Measurements from ENCODE around the gene TRIO. TPM values are rescaled to one million over a fixed set of nuclear protein-coding genes. Genes with fewer than 3 reads are reported as not detected.

The TRIO gene
- total RNA-seq, 5 donors from 2014 or later (not counting 1 experiment from before 2014, with no cell fraction given) = 6.2 to 31.1 (median 11.8) TPM

DNA sequence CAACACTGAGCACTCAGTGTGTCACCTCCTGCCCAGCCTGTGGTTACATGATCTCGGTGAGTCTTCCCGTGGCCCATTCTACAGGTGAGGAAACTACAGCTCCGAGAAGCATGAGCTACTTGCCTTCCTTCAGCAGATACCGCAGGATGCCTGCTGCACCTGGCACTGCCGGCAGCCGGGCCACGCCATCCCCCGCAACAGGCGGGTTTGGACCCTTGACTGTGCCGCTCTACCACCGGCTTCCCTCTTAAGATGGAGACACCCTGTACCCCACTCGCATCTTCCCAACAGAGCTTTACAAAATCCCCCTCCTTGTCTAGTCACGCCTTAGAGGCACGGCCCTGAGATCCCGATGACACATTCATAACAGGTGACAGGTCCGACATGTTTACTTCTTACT, 363.5 kb downstream of the TRIO start:
- Histone ChIP-seq H3K36me3 (ENCODE audit: control insufficient read depth in 2 of 2, extremely low read depth in 1 of 2, insufficient read depth in 1 of 2, low read length in 1 of 2) (peaks cover 0 to 5% of the 10 kb centered on the region in 2 donors), H3K27me3 (replicated peaks in 1 of 2; ENCODE audit: control insufficient read depth in 2 of 2, extremely low read depth in 1 of 2, insufficient read depth in 2 of 2, low read length in 1 of 2) (no peaks in the 10 kb centered on the region)
- WGBS (ENCODE audit: insufficient coverage) = 90% methylated on average over 16 of the region's 16 CpGs

GRCh38 chr5:14507156-14507941, 364.2 kb downstream of the TRIO start:
- ChIA-PET POLR2A (no interaction called here), CTCF (interaction anchor here in 1 of 2 donors (0.7 kb wide), 1 partner anchor 141 kb away, joined by 3 read pairs; no protein-coding TSS in a partner anchor)
- no peak overlapping the region for H3K4me3 ChIP-seq (ENCODE audit: control insufficient read depth in 1 of 2, extremely low read depth in 1 of 2, low read length in 1 of 2)
- H3K4me3 Mint-ChIP-seq = no peak overlapping the region
- no peaks in the 10 kb centered on the region for H3K9me3 ChIP-seq
- H3K4me1 ChIP-seq (ENCODE audit: control insufficient read depth in 1 of 2, extremely low read depth in 1 of 2, insufficient read depth in 2 of 2, low read length in 2 of 2) = no peaks in the 10 kb centered on the region
- H3K36me3 Mint-ChIP-seq = no peaks in the 10 kb centered on the region
- no peaks in the 10 kb centered on the region for H3K27me3 Mint-ChIP-seq
- no peak overlapping the region for H3K27ac ChIP-seq (ENCODE audit: low read length)
- peaks cover 0 to 5% of the 10 kb centered on the region in 2 donors for H3K36me3 ChIP-seq (ENCODE audit: control insufficient read depth in 2 of 2, extremely low read depth in 1 of 2, insufficient read depth in 1 of 2, low read length in 1 of 2)
- no peak for DNase-seq
- H3K4me1 Mint-ChIP-seq = no peaks in the 10 kb centered on the region
- WGBS (ENCODE audit: insufficient coverage) = 94% methylated on average over 15 of the region's 21 CpGs
- H3K9me3 Mint-ChIP-seq = no peaks in the 10 kb centered on the region
- no peaks in the 10 kb centered on the region for H3K27me3 ChIP-seq (replicated peaks in 1 of 2; ENCODE audit: control insufficient read depth in 2 of 2, extremely low read depth in 1 of 2, insufficient read depth in 2 of 2, low read length in 1 of 2)
- no peak overlapping the region for H3K27ac Mint-ChIP-seq
- no peak for ATAC-seq (replicated peaks in 1 of 4)

More for the DNA sequence above, 363.5 kb downstream of the TRIO start:
- H3K4me3 Mint-ChIP-seq = no peak overlapping the region
- no peak overlapping the region for H3K27ac Mint-ChIP-seq
- H3K9me3 Mint-ChIP-seq = no peaks in the 10 kb centered on the region
- ChIA-PET POLR2A (no interaction called here), CTCF (no interaction called here)
- Histone ChIP-seq H3K27ac (ENCODE audit: low read length) (no peak overlapping the region), H3K4me3 (ENCODE audit: control insufficient read depth in 1 of 2, extremely low read depth in 1 of 2, low read length in 1 of 2) (no peak overlapping the region), H3K4me1 (ENCODE audit: control insufficient read depth in 1 of 2, extremely low read depth in 1 of 2, insufficient read depth in 2 of 2, low read length in 2 of 2) (no peaks in the 10 kb centered on the region), H3K9me3 (no peaks in the 10 kb centered on the region)
- H3K36me3 Mint-ChIP-seq = no peaks in the 10 kb centered on the region
- DNase-seq (no peak), ATAC-seq (replicated peaks in 1 of 4) (peak in 1 of 4 experiments; percentile 27)
- no peaks in the 10 kb centered on the region for H3K4me1 Mint-ChIP-seq
- no peaks in the 10 kb centered on the region for H3K27me3 Mint-ChIP-seq

- no peak for ATAC-seq (replicated peaks in 1 of 4)
- no peaks in the 10 kb centered on the region for H3K4me1 Mint-ChIP-seq
- Histone ChIP-seq H3K36me3 (ENCODE audit: control insufficient read depth in 2 of 2, extremely low read depth in 1 of 2, insufficient read depth in 1 of 2, low read length in 1 of 2) (peaks cover 0 to 5% of the 10 kb centered on the region in 2 donors), H3K9me3 (no peaks in the 10 kb centered on the region), H3K27me3 (replicated peaks in 1 of 2; ENCODE audit: control insufficient read depth in 2 of 2, extremely low read depth in 1 of 2, insufficient read depth in 2 of 2, low read length in 1 of 2) (no peaks in the 10 kb centered on the region), H3K4me3 (ENCODE audit: control insufficient read depth in 1 of 2, extremely low read depth in 1 of 2, low read length in 1 of 2) (no peak overlapping the region), H3K4me1 (ENCODE audit: control insufficient read depth in 1 of 2, extremely low read depth in 1 of 2, insufficient read depth in 2 of 2, low read length in 2 of 2) (no peaks in the 10 kb centered on the region), H3K27ac (ENCODE audit: low read length) (no peak overlapping the region)
- no peaks in the 10 kb centered on the region for H3K27me3 Mint-ChIP-seq
- WGBS (ENCODE audit: insufficient coverage) = 94% methylated on average over 20 of the region's 20 CpGs
- no peaks in the 10 kb centered on the region for H3K36me3 Mint-ChIP-seq
- POLR2A ChIA-PET = no interaction called here
- no peaks in the 10 kb centered on the region for H3K9me3 Mint-ChIP-seq
- no peak overlapping the region for H3K27ac Mint-ChIP-seq
- no peak for DNase-seq
- H3K4me3 Mint-ChIP-seq = no peak overlapping the region
- CTCF ChIA-PET = interaction anchor here in 1 of 2 donors (0.7 kb wide), 1 partner anchor 141 kb away, joined by 3 read pairs; no protein-coding TSS in a partner anchor
These were observed 364.9 kb downstream of the TRIO start for GRCh38 chr5:14508046-14508445.

DNA sequence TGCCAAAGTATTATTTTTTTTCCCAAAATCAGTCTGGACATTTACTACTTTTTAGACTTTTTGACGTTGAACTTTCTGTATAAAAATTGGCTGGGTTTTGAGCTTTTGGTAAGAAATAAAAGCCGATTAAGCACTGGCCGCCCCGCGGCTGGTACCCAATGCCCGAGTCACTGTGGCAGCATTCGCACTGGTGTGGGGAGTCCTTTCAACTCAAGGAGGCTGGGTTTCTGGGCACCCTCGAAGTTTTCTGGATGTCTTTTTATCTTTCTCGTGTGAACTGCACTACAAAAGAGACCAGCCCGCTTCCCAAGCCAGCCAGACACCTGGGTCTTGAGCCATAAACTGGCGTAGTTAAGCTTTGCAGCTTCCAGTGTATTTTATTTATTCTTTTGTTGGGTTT, 366.4 kb downstream of the TRIO start:
- H3K4me1 Mint-ChIP-seq = no peaks in the 10 kb centered on the region
- WGBS (ENCODE audit: insufficient coverage) = 83% methylated on average over 4 of the region's 11 CpGs
- no peaks in the 10 kb centered on the region for H3K27me3 Mint-ChIP-seq
- Histone ChIP-seq H3K4me1 (ENCODE audit: control insufficient read depth in 1 of 2, extremely low read depth in 1 of 2, insufficient read depth in 2 of 2, low read length in 2 of 2) (no peaks in the 10 kb centered on the region), H3K27me3 (replicated peaks in 1 of 2; ENCODE audit: control insufficient read depth in 2 of 2, extremely low read depth in 1 of 2, insufficient read depth in 2 of 2, low read length in 1 of 2) (no peaks in the 10 kb centered on the region), H3K27ac (ENCODE audit: low read length) (no peak overlapping the region), H3K36me3 (ENCODE audit: control insufficient read depth in 2 of 2, extremely low read depth in 1 of 2, insufficient read depth in 1 of 2, low read length in 1 of 2) (no peaks in the 10 kb centered on the region), H3K4me3 (ENCODE audit: control insufficient read depth in 1 of 2, extremely low read depth in 1 of 2, low read length in 1 of 2) (no peak overlapping the region), H3K9me3 (no peaks in the 10 kb centered on the region)
- H3K27ac Mint-ChIP-seq = no peak overlapping the region
- ChIA-PET CTCF (no interaction called here), POLR2A (no interaction called here)
- no peak overlapping the region for H3K4me3 Mint-ChIP-seq
- DNase-seq = no peak
- no peaks in the 10 kb centered on the region for H3K36me3 Mint-ChIP-seq
- H3K9me3 Mint-ChIP-seq = no peaks in the 10 kb centered on the region
- no peak for ATAC-seq (replicated peaks in 1 of 4)

GRCh38 chr5:14510156-14510734, 367.1 kb downstream of the TRIO start:
- H3K9me3 Mint-ChIP-seq = no peaks in the 10 kb centered on the region
- H3K4me3 ChIP-seq (ENCODE audit: control insufficient read depth in 1 of 2, extremely low read depth in 1 of 2, low read length in 1 of 2) = no peak overlapping the region
- H3K27me3 Mint-ChIP-seq = no peaks in the 10 kb centered on the region
- H3K4me1 ChIP-seq (ENCODE audit: control insufficient read depth in 1 of 2, extremely low read depth in 1 of 2, insufficient read depth in 2 of 2, low read length in 2 of 2) = no peaks in the 10 kb centered on the region
- 90% methylated on average over 10 of the region's 11 CpGs for whole genome bisulfite sequencing (ENCODE audit: insufficient coverage)
- no peaks in the 10 kb centered on the region for H3K36me3 Mint-ChIP-seq
- no peaks in the 10 kb centered on the region for H3K36me3 ChIP-seq (ENCODE audit: control insufficient read depth in 2 of 2, extremely low read depth in 1 of 2, insufficient read depth in 1 of 2, low read length in 1 of 2)
- no peak overlapping the region for H3K27ac ChIP-seq (ENCODE audit: low read length)
- no peaks in the 10 kb centered on the region for H3K4me1 Mint-ChIP-seq
- H3K27me3 ChIP-seq (replicated peaks in 1 of 2; ENCODE audit: control insufficient read depth in 2 of 2, extremely low read depth in 1 of 2, insufficient read depth in 2 of 2, low read length in 1 of 2) = no peaks in the 10 kb centered on the region
- ATAC-seq (replicated peaks in 1 of 4) (no peak), DNase-seq (no peak)
- CTCF ChIA-PET = interaction anchor here in 1 of 2 donors (0.9 kb wide), 1 partner anchor 138 kb away, joined by 3 read pairs; no protein-coding TSS in a partner anchor
- no peak overlapping the region for H3K27ac Mint-ChIP-seq
- H3K9me3 ChIP-seq = no peaks in the 10 kb centered on the region
- H3K4me3 Mint-ChIP-seq = no peak overlapping the region
- POLR2A ChIA-PET = no interaction called here

DNA sequence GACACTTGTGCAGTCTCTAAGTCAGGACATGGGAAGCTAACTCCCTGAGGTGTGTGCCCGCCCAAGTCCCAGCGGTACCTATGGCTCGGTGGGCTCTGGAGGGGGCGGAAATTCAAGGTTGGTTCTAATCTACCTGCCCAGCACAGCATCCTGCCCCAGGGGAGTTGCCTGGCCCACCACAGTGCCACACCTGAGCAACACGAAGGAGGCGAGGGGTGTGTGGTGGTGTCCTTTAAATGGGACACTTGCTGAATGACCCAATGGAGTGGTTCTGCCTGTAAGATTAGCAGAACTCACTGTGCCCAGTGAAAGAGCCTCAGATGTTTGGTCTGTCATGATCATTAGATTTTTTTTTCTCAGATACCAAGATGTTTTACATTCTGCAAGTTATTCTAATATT, 367.7 kb downstream of the TRIO start:
- Mint-ChIP-seq H3K27ac (no peak overlapping the region), H3K4me1 (no peaks in the 10 kb centered on the region), H3K27me3 (no peaks in the 10 kb centered on the region), H3K4me3 (no peak overlapping the region), H3K36me3 (no peaks in the 10 kb centered on the region), H3K9me3 (peaks cover 0 to 3% (median 3%) of the 10 kb centered on the region in 3 donors)
- ATAC-seq (replicated peaks in 1 of 4) (no peak), DNase-seq (no peak)
- no peaks in the 10 kb centered on the region for H3K4me1 ChIP-seq (ENCODE audit: control insufficient read depth in 1 of 2, extremely low read depth in 1 of 2, insufficient read depth in 2 of 2, low read length in 2 of 2)
- no peak overlapping the region for H3K27ac ChIP-seq (ENCODE audit: low read length)
- H3K36me3 ChIP-seq (ENCODE audit: control insufficient read depth in 2 of 2, extremely low read depth in 1 of 2, insufficient read depth in 1 of 2, low read length in 1 of 2) = no peaks in the 10 kb centered on the region
- H3K4me3 ChIP-seq (ENCODE audit: control insufficient read depth in 1 of 2, extremely low read depth in 1 of 2, low read length in 1 of 2) = no peak overlapping the region
- ChIA-PET CTCF (interaction anchor here in 1 of 2 donors (0.9 kb wide), 1 partner anchor 138 kb away, joined by 3 read pairs; no protein-coding TSS in a partner anchor), POLR2A (no interaction called here)
- no peaks in the 10 kb centered on the region for H3K9me3 ChIP-seq
- WGBS (ENCODE audit: insufficient coverage) = 80% methylated on average over 1 of the region's 6 CpGs
- H3K27me3 ChIP-seq (replicated peaks in 1 of 2; ENCODE audit: control insufficient read depth in 2 of 2, extremely low read depth in 1 of 2, insufficient read depth in 2 of 2, low read length in 1 of 2) = no peaks in the 10 kb centered on the region

Measured in T-cell (primary cell).